ENCODE measurements around the gene STK32A. TPM values are rescaled to one million over a fixed set of nuclear protein-coding genes. Genes with fewer than 3 reads are reported as not detected.

Gene STK32A
- 0.24 and 0.26 TPM in 2 replicates for total RNA-seq

DNA sequence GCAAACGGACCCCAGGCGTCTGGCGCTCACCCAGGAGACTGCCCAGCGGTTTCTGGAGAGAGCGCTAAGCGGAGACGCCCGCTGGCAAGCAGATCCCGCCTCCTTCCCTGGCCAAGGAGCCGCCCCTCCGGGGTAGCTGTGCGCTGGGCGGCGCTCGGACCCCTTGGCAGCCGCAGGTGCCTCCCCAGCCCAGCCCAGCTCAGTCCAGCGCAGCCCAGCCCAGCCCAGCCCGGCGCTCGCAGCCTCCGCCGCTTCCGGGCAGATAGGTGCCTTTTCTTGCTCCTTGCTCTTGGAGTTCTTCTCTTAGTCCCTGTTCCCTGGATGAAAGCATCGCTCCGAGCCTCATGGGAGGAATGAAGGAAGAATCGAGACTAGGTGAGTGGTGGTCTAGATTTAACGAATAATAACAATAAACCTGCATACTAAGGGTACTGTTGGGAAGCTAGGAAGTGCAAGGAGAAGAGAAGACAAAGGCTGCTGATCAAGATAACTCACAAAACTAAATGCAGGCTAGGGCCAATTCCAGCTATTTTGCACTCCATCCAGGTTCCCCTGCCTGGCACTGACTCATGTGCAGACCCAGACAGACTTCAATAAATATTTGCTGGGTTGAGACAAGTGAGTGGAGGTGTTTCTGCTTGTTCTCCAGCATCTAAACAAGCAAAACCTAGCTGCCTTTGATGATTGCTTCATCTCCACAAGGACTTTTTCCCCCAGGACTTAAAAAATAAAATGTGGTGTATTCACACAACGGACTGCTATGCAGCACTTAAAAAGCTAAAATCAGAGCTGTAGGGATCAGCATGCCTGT, at the start of gene STK32A:
TSS of gene STK32A (plus strand) at position 202 of the 811 bp plus-strand sequence. CDS start 4,609 bp downstream, outside the sequence.

Data from epithelial cell of alveolus of lung (primary cell).